ENCODE results near the gene LRTM2. TPM values are rescaled to one million over a fixed set of nuclear protein-coding genes. Genes with fewer than 3 reads are reported as not detected.

The LRTM2 gene
- total RNA-seq, 2 experiments from 2014 or later, result not detected

DNA sequence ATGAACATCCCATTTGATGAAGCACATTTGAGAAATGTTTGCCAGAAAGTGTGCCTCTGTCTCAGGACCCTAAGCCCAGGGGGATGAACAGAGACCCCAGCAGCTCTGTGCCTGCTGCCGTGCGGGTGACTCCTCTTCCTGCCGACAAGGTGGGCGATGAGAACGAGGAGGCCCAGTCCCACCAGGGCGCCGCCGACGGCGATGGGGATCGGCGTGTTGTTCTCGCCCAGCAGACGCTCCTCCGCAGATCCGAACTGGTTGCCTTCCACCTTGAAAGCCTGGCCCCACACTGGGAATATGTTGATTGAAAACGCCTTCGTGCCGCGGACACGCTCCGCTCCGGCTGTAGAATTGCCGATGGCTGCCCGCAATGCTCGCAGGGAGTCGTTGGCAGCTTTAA lies 44.1 kb downstream of the LRTM2 start:
- POLR2A ChIA-PET, result interaction anchor here (0.6 kb wide), 1 partner anchor 395 kb away, joined by 4 read pairs; no protein-coding TSS in a partner anchor
- no peak for TF ChIP-seq EZH2phosphoT487 (IDR thresholded peaks at IDR 0.05; ENCODE audit: borderline replicate concordance, low read depth, low read length)
- TF ChIP-seq, protein P1, sequence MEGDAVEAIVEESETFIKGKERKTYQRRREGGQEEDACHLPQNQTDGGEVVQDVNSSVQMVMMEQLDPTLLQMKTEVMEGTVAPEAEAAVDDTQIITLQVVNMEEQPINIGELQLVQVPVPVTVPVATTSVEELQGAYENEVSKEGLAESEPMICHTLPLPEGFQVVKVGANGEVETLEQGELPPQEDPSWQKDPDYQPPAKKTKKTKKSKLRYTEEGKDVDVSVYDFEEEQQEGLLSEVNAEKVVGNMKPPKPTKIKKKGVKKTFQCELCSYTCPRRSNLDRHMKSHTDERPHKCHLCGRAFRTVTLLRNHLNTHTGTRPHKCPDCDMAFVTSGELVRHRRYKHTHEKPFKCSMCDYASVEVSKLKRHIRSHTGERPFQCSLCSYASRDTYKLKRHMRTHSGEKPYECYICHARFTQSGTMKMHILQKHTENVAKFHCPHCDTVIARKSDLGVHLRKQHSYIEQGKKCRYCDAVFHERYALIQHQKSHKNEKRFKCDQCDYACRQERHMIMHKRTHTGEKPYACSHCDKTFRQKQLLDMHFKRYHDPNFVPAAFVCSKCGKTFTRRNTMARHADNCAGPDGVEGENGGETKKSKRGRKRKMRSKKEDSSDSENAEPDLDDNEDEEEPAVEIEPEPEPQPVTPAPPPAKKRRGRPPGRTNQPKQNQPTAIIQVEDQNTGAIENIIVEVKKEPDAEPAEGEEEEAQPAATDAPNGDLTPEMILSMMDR (conservative IDR thresholded peaks at IDR 0.05; ENCODE audit: low read length), result no peak
- Histone ChIP-seq H4K20me1 (ENCODE audit: insufficient read depth, low read length) (no peaks in the 10 kb centered on the region), H3K4me1 (ENCODE audit: insufficient read depth, low read length, poor library complexity, severe bottlenecking) (no peaks in the 10 kb centered on the region), H2AFZ (ENCODE audit: low read length) (no peak overlapping the region), H3K9me3 (ENCODE audit: low read length) (no peaks in the 10 kb centered on the region), H3K4me2 (ENCODE audit: low read length) (no peak overlapping the region), H3K79me2 (ENCODE audit: insufficient read depth, low read depth, low read length) (no peaks in the 10 kb centered on the region), H3K9me2 (ENCODE audit: insufficient read depth, low read length) (no peaks in the 10 kb centered on the region), H3K4me3 (ENCODE audit: low read depth, low read length, poor library complexity, severe bottlenecking) (no peak overlapping the region), H3K36me3 (ENCODE audit: insufficient read depth, low read length) (no peaks in the 10 kb centered on the region), H3K27ac (ENCODE audit: low read depth, low read length, poor library complexity, severe bottlenecking) (no peak overlapping the region)
- intact Hi-C loops (cut with micrococcal nuclease; ENCODE audit: unreplicated experiment), result no loop called here
- BruUV-seq (replicated peaks), result no TSS peak
- DNase-seq (ENCODE audit: low spot score), result no peak
- CTCF ChIA-PET (ENCODE audit: unreplicated experiment), result no interaction called here

GRCh38 chr12:1864867-1865266 lies 44.5 kb downstream of the LRTM2 start:
- ChIA-PET CTCF (ENCODE audit: unreplicated experiment) (no interaction called here), POLR2A (interaction anchor here (0.6 to 1.1 kb wide), 2 partner anchors 8 to 394 kb away, joined by 3 to 4 read pairs; no protein-coding TSS in a partner anchor)
- BruUV-seq (replicated peaks), result no TSS peak
- Histone ChIP-seq H3K4me1 (ENCODE audit: insufficient read depth, low read length, poor library complexity, severe bottlenecking) (no peaks in the 10 kb centered on the region), H2AFZ (ENCODE audit: low read length) (no peak overlapping the region), H3K9me3 (ENCODE audit: low read length) (no peaks in the 10 kb centered on the region), H3K79me2 (ENCODE audit: insufficient read depth, low read depth, low read length) (no peaks in the 10 kb centered on the region), H4K20me1 (ENCODE audit: insufficient read depth, low read length) (no peaks in the 10 kb centered on the region), H3K27ac (ENCODE audit: low read depth, low read length, poor library complexity, severe bottlenecking) (no peak overlapping the region), H3K4me3 (ENCODE audit: low read depth, low read length, poor library complexity, severe bottlenecking) (no peak overlapping the region), H3K36me3 (ENCODE audit: insufficient read depth, low read length) (no peaks in the 10 kb centered on the region), H3K4me2 (ENCODE audit: low read length) (no peak overlapping the region), H3K9me2 (ENCODE audit: insufficient read depth, low read length) (no peaks in the 10 kb centered on the region)
- no peak for DNase-seq (ENCODE audit: low spot score)
- TF ChIP-seq, protein P1 (conservative IDR thresholded peaks at IDR 0.05; ENCODE audit: low read length), result no peak
- intact Hi-C loops (cut with micrococcal nuclease; ENCODE audit: unreplicated experiment), result no loop called here

DNA sequence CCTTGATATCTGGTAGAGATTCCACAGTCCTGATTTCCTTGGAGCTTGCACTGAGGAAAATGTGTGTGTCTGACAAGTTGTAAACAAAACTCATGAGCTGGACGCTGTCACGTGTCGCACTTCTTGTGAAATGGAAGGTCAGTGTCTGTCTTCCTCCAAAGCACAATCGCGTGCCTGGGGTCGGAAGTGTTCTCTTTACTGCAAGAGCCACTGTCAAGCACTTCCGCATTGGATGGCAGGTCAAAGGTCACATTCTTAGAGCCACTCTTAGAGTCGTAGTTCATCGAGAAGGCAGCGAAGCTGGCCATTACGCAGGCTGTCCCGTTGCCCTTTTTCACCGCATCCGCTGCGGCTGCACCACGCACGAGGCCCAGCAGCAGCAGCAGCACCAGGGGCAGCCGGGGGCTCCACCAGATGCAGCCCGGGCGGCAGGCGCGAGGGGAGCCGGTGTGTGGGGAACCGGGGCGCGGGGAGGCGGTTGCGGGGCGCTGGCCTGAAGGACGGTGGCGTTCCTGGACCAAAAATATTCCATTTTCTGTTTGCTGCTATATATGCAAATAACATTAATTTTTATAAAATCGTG lies 45.0 kb downstream of the LRTM2 start:
- H3K4me3 ChIP-seq (ENCODE audit: low read depth, low read length, poor library complexity, severe bottlenecking), result no peak overlapping the region
- H4K20me1 ChIP-seq (ENCODE audit: insufficient read depth, low read length), result no peaks in the 10 kb centered on the region
- TF ChIP-seq, protein P1 (conservative IDR thresholded peaks at IDR 0.05; ENCODE audit: low read length), result no peak
- no peak for TF ChIP-seq EZH2phosphoT487 (IDR thresholded peaks at IDR 0.05; ENCODE audit: borderline replicate concordance, low read depth, low read length)
- no peaks in the 10 kb centered on the region for H3K36me3 ChIP-seq (ENCODE audit: insufficient read depth, low read length)
- intact Hi-C loops (cut with micrococcal nuclease; ENCODE audit: unreplicated experiment), result no loop called here
- H3K4me2 ChIP-seq (ENCODE audit: low read length), result no peak overlapping the region
- no peaks in the 10 kb centered on the region for H3K79me2 ChIP-seq (ENCODE audit: insufficient read depth, low read depth, low read length)
- ChIA-PET CTCF (ENCODE audit: unreplicated experiment) (no interaction called here), POLR2A (interaction anchor here (0.6 to 1.1 kb wide), 3 partner anchors 9 to 947 kb away, joined by 3 to 4 read pairs (median 4); no protein-coding TSS in a partner anchor)
- no peak overlapping the region for H2AFZ ChIP-seq (ENCODE audit: low read length)
- no peak for DNase-seq (ENCODE audit: low spot score)
- BruUV-seq (replicated peaks), result no TSS peak
- H3K4me1 ChIP-seq (ENCODE audit: insufficient read depth, low read length, poor library complexity, severe bottlenecking), result no peaks in the 10 kb centered on the region
- no peaks in the 10 kb centered on the region for H3K9me2 ChIP-seq (ENCODE audit: insufficient read depth, low read length)
- no peaks in the 10 kb centered on the region for H3K9me3 ChIP-seq (ENCODE audit: low read length)
- no peak overlapping the region for H3K27ac ChIP-seq (ENCODE audit: low read depth, low read length, poor library complexity, severe bottlenecking)
